GM19023 (cell line): ENCODE measurements around the gene PABPC4L.
"Not testable (repeated sequence)": the region's sequence is repeated elsewhere in the genome, so short reads cannot be mapped to it uniquely, and the experiment has no call there.

Experiments used
- ATAC-seq: cut with Tn5 transposase; IDR thresholded peaks from one replicate; pipeline ENCODE4 v1.9.1; 2021; ENCODE audit warnings: mild to moderate bottlenecking, moderate library complexity; ENCODE audit not compliant: unreplicated experiment

Gene PABPC4L

DNA sequence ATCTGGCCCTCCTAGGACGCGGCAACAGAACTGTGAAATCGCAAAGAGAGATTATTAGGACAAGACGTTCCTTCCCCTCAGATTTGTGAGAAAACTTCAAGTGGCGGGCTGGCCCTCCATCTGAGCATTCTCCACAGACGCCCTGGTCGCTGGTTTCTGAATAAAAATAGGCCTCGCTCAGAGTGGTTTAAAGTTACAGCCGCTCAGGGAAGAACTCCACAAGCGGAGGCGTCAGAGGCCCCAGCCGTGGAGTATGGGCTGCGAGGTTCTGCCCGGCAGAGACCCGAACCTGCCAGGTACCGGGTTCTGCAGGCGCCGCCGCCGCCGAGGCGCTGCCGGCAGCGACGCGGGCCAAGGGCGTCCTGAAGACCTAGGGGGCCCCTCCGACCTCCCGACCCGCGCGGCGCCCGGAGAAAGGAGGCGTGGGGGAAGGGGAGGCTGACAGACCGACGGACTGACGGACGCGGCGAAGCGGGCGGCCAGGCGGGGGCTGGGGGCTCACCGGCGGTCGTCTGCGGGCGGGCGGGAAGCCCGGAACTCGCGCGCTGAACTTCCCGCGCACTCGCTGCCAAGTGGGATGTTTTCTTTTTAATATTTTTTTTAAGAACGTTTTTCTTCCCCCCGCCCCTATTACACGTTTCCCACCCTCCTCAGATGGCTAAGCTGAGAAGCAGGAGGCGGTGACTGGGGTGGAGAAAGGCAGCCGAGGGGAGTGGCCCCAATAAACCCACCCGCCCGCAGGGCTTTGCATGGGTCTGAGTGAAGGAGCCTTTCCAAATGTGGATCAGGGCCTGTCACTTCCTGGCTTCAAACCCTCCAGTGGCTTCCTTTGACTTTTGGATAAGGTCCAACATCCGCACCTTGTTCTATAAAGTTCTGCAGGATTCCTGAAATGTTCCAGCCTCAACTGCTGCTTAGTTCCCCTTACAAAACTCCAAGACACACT lies at the start of gene PABPC4L:
Gene PABPC4L, minus strand, starts transcription at position 574 of the 946 bp plus-strand sequence. CDS start 770 bp downstream, outside the sequence.
- ATAC-seq = no peak

DNA sequence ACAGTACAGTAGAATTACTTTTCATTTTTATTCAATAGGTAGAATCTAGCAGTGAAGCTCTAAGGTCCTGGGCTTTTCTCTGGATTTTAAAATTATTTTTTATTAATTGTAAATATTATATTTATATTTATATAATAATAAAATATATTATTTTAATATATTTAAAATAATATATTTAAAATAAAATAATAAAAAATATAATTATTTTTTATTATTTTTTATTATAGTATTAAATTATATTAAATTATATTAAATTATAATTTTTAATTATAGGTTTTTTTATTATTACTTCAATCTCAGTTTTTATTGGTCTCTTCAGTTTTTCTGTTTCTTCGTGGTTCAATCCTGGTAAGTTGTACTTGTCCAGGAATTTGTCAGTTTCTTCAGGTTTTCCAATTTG lies 49.7 kb upstream of the PABPC4L start:
- ATAC-seq = no peak

DNA sequence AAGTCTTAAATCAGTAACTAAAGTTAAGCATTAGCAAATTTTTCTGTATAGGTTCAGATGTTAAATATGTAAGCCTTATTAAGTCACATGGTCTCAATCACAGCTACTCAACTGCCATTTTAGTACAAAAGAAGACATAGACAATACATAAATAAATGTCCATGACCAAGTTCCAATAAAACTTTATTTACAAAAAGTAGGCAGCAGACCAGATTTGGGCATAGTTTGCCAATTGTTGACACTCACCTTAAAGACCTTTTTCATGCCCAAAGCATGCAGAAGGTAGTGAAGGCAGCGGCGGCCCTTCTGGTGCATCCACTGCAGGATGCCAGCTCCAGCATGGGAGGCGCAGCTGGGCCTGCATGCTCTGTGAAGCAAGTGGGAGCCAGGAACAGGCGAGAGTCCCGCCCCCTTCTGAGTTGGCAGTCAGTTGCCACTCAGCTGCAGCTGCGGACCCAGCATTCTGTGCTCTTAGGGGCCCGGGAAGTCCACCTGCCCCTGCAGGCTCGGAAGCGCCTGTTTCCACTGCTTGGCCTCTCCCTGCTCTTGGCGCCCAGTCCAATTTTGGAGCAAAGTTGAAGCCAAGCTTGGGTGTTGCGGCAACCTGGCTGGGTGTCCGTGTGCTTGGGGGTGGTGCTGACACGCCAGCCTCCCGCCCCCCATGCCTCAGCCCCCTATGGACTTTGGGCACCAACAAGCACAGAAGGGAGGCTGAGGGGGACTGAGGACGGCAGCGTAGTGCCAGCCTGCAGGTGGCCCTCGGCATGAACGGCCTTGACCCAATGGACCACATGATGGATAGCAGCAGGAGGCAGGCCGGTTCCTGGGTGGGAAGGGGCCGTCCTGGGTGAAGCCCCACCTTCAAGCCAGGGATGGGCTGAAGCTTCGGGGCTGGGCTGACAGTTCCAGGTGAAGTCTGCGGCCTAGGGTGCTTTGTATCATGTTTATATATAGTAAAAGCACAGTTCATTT lies 42.4 kb upstream of the PABPC4L start:
- ATAC-seq = no peak

DNA sequence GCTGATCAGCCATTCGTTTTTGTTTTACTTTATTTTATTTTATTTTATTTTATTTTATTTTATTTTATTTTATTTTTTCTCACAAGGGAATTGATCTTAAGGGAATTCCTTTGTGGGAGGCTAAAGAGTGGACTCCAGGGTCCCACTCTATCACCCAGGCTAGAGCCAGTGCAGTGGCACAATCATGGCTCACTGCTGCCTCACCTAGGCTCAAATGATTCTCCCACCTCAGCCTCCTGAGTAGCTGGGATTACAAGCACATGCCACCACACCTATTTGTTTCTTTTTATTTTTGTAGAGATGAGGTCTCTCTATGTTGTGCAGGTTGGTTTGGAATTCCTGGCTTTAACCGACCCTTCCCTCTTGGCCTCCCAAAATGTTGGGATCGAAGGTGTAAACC lies 17.5 kb upstream of the PABPC4L start:
- no peak for ATAC-seq

DNA sequence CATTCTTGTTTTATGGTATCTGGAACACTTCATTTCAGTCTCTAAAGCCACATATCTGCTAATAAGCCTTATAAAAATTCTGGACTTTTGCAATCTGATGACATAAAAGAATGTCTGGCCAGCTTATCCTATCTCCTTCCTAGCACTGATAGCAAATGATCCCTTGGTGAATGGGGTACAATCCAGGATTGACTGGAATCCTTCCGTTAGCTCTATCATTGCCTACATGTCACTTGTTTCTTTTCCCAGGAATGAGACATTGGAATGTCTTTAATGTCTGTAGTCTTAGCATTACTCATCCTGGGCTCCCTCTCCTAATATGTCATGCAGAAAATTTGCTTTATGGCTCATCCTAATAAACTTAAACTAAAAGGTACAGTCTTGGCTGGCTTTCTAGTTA lies 14.8 kb upstream of the PABPC4L start:
- ATAC-seq = no peak

DNA sequence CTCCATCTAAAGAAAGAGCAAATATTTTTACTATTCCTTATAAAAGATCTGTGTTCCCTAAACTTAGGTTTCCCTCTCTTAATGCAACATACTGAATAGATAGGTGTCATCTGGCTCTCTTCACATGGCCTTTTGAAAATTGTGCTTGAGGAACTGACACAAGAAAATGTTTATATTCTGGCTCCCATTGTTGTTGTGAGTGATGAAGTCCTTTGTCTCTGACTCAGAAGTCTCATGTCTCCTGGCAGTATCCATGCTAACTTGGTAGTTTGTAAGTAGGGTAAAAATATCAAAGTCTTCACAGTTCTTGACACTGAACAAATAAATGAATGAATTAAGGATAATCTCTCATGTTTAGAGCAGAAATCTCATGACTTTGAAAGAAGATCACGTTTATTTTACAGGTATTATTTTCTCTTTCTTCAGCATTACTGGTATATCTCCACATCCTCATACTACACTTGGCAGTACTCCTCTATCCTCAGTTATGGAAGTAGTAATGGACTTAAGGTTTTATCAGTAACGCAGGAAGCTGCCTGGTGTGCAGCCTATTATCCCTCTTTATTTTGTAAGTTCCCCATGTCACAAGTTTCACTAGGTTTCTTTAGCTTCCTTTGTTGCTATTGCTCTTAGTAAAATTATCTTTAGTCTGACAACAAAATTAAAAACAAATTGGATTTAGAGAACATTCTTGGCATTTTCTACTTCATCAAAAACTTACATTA lies 14.2 kb upstream of the PABPC4L start:
- ATAC-seq = no peak

DNA sequence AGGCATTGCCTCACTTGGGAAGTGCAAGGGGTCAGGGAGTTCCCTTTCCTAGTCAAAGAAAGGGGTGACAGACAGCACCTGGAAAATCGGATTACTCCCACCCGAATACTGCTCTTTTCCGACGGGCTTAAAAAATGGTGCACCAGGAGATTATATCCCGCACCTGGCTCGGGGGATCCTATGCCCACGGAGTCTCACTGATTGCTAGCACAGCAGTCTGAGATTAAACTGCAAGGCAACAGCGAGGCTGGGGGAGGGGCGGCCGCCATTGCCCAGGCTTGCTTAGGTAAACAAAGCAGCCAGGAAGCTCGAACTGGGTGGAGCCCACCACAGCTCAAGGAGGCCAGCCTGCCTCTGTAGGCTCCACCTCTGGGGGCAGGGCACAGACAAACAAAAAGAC lies 6.4 kb upstream of the PABPC4L start:
- not testable (repeated sequence) for ATAC-seq

DNA sequence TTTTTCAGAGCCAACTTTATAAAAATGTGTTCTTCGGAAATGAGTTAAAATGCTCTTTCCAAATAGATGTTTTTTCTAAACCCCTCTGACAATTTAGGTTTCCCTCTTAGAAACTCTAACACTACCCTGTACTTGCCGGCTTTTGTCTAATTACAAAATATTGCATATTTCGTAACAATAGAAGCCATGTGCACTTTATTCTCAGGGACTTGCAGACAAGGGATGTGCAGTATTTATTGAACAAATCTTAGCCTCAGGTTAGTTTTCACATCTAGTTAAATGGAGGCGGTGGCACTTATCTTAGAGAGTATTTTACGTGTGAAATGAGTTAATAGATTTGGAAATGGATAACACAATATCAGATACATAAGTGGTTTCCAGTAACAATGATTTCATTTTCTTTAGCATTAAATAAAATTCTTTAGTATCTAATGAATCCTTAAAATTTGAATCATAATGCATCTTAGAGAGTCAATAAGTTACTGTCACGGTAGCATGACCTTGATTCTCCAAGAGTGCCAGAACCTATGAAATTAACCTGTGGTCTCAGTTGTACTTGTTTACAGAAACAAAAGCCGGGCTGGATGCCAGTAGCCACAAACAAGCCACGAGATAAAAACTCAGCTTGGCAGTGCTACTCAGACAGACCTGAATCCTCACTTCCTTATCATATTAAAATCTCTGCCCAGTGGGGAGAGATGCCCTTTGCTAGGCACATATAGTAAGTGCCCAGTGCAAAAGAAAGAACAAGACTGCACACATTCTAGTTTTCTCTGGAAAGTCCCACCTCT lies 772 bp upstream of the PABPC4L start:
- ATAC-seq = no peak

DNA sequence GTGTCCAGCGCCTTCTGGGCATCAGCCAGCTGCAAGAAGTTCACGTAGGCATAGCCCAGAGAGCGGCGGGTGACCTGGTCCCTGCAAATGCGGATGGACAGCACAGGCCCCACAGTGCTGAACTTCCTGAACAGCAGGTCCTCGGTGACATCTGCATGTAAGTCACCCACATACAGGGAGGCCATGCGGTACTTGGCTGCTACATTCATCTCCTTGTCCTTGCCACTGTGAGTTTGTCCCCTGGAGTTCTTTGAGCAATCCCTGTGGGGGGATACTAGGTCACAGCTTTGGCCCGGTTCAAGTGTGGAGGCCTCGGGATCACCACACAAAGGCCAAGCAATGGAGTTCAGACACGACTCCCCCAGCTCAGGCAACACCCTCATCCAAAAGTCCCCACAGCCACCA lies 776 bp downstream of the PABPC4L start:
- ATAC-seq = no peak

DNA sequence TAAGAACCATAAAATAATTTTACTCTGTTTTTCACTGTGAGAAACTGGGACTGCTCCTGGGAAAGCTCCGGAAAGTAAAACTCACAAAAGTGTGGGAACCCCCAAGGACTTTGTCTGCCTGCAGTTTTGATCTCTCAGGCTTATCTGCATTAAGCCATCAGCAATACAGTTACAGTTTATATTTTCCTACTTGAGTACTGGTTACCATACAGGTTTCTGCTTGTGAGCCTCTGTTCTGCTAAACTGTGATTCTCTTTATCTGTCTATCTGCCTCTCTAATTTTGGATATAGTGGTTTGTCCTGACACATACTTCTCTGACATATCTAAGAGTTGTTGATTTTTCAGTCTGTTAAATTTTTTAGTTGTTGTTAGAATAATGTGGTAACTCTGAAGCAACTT lies 11.6 kb downstream of the PABPC4L start:
- no peak for ATAC-seq

DNA sequence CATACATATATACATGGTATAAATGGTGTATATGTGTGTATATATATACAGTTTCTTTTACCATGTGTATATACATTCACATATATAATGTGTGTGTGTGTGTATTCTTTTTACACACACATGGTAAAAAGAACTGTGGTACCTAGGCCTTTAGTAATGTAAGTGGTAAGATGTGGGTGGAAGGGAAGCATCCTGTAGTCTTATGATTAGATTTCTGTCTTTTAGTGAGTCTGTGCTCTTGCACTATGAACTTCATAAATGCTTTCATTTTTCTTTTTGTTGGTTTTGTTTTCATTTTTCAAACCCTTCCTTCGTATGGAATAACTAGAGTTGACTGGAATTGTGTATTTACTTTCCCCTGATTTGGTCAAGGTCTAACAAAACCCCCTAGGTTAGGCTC lies 12.1 kb downstream of the PABPC4L start:
- no peak for ATAC-seq

DNA sequence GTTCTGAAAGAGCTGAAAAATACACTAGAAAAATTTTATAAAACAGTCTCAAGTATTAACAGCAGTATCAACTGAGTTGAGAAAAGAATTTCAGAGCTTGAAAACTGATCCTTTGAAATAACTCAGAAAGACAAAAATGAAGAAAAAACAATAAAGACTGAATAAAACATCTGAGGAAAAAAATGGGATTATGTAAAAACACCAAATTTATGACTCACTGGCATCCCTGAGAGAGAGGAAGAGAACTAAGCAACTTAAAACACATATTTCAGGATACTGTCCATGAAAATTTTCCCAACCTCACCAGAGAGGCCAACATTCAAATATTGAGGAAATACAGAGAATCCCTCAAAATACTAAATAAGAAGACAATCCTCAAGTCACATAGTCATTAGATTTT lies 22.9 kb downstream of the PABPC4L start:
- ATAC-seq = no peak

DNA sequence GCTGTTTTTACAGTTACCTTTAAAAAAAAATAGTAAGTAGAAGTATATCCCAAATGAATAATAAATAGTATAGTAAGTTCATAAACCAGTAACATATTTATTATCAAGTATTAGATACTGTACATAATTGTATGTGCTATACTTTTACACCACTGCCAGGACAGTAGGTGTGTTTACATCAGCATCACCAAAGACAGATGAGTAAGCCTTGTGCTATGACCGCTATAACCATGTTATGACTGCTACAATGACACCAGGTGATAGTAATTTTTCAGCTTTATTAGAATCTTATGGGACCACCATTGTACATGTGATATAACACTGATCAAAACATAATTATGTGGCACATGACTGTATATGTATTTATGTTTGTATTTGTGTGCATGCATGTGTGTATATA lies 27.3 kb downstream of the PABPC4L start:
- no peak for ATAC-seq

DNA sequence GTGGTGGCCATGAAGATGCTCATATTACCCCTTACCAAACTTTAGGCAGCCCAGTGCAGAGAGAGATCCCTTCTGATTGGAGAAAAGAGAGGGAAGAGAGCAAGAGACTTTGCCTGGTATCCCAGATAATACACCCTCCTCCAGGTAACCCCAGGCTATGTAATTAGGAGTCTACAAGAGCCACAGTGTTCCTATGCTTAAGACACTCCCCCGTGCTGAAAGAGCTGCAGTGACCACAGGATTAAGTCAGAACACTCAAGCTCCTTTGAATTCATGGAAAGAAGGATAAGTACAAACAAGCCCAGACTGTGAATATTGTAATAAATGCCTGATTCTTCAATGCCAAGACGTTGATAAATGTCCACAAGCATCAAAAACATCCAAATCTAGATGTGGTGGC lies 41.4 kb downstream of the PABPC4L start:
- no peak for ATAC-seq

DNA sequence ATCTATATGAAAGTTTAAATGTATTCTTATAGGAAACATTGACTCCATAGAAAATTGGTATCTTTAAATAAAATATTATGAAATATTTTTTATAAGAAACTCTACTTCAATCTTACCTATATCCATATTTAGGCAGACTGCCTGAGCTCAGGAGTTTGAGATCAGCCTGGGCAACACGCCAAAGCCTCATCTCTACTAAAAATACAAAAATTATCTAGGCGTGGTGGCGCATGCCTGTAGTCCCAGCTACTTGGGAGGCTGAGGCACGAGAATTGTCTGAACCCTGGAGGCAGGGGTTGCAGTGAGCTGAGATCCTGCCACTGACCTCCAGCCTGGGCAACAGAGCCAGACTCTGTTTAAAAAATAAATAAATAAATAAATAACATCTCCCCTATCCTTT lies 47.5 kb downstream of the PABPC4L start:
- no peak for ATAC-seq

DNA sequence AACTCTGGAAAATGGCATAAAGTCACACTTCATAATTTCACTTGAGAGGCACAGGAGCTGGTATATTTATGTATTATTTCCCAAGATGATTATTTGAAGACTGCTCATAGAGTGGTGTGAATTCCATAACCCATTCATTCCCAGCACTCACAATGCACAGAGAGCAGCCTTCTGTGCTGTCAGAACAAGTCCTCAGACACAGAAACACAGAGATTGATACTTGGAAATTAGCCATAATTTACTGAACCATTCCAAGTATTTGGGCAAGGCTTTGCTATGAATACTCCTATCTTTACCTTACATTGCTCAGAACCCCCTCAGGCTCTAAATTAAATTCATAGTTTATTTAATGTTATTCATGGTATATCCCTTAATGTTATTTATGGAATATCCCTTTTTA lies 53.6 kb downstream of the PABPC4L start:
- ATAC-seq = no peak
